Ascending aorta (tissue), 2 donors: ENCODE data around the gene TCF20. TPM values are rescaled to one million over a fixed set of nuclear protein-coding genes. Genes with fewer than 3 reads are reported as not detected.

Experiments
- DNase-seq, 2 donors: peaks; one replicate each; pipeline ENCODE4 v3.0.0-alpha.2; 2019; ENCODE audit warnings: low spot score in 2 of 2
- H3K27ac ChIP-seq, 2 donors: fragments of 200-600 bp; sonication (generic); one replicate each; pipeline ENCODE4 v1.5.1; 2016 to 2017; ENCODE audit warnings: mild to moderate bottlenecking in 1 of 2
- H3K27me3 ChIP-seq: fragments of 200-600 bp; sonication (generic); one replicate; pipeline ENCODE4 v1.5.1; 2017
- H3K36me3 ChIP-seq, 2 donors: fragments of 200-600 bp; sonication (generic); one replicate each; pipeline ENCODE4 v1.5.1; 2016
- H3K4me1 ChIP-seq, 2 donors: fragments of 200-600 bp; sonication (generic); one replicate each; pipeline ENCODE4 v1.5.1; 2016 to 2017; ENCODE audit warnings: mild to moderate bottlenecking in 1 of 2
- H3K4me3 ChIP-seq, 2 donors: fragments of 200-600 bp; sonication (generic); one replicate each; pipeline ENCODE4 v1.5.1; 2016 to 2017; ENCODE audit warnings: mild to moderate bottlenecking in 1 of 2
- H3K9me3 ChIP-seq, 2 donors: fragments of 200-600 bp; sonication (generic); one replicate each; pipeline ENCODE4 v1.5.1; 2016
- CTCF ChIP-seq, 3 experiments: fragments of 200-600 bp in 2 of 3; fragments of 450-650 bp in 1 of 3; sonication (generic) in 2 of 3; IDR thresholded peaks; one replicate each; pipeline ENCODE4 v1.5.1; 2016 to 2019; ENCODE audit warnings: antibody characterized with exemption in 3 of 3, mild to moderate bottlenecking in 1 of 3, moderate library complexity in 1 of 3
- intact Hi-C: fragments of 100-400 bp; cut with DNase I; formaldehyde crosslinking; loops from one replicate; pipeline ENCODE4 v1.15.1; 2023
- total RNA-seq: library from RNA; depleted of rRNA; stranded (reverse); fragments of >200 nt; gene quantifications from one replicate; pipeline ENCODE4 v1.1.0, GENCODE V29; 2016

The TCF20 gene
- total RNA-seq, 1 donor from 2014 or later, result 11.9 TPM

- Histone ChIP-seq H3K4me1 (no peaks in the 10 kb centered on the region), H3K9me3 (no peaks in the 10 kb centered on the region), H3K27ac (no peak overlapping the region), H3K27me3 (no peaks in the 10 kb centered on the region), H3K36me3 (no peaks in the 10 kb centered on the region), H3K4me3 (no peak overlapping the region)
- DNase-seq, result no peak
- intact Hi-C loops, result no loop called here
- no peak for TF ChIP-seq CTCF (IDR thresholded peaks at IDR 0.05)
Observed at GRCh38 chr22:42292732-42293520, 22.5 kb upstream of the TCF20 start.

- no peak for DNase-seq
Observed at GRCh38 chr22:42291287-42291686, 20.8 kb upstream of the TCF20 start.

GRCh38 chr22:42289671-42290541 lies 19.5 kb upstream of the TCF20 start:
- TF ChIP-seq CTCF (IDR thresholded peaks at IDR 0.05), result no peak
- H3K27ac ChIP-seq, result no peak overlapping the region

More at GRCh38 chr22:42291287-42291686, 20.8 kb upstream of the TCF20 start:
- Histone ChIP-seq H3K27me3 (no peaks in the 10 kb centered on the region), H3K27ac (no peak overlapping the region), H3K4me3 (no peak overlapping the region), H3K36me3 (no peaks in the 10 kb centered on the region), H3K9me3 (no peaks in the 10 kb centered on the region), H3K4me1 (no peaks in the 10 kb centered on the region)
- no peak for TF ChIP-seq CTCF (IDR thresholded peaks at IDR 0.05)
- intact Hi-C loops, result no loop called here

GRCh38 chr22:42288791-42289190 lies 18.3 kb upstream of the TCF20 start:
- no peak overlapping the region for H3K27ac ChIP-seq
- peaks cover 0 to 4% of the 10 kb centered on the region in 2 donors for H3K4me1 ChIP-seq
- TF ChIP-seq CTCF (IDR thresholded peaks at IDR 0.05), result no peak
- no peaks in the 10 kb centered on the region for H3K9me3 ChIP-seq
- no peak for DNase-seq
- no peaks in the 10 kb centered on the region for H3K36me3 ChIP-seq
- H3K27me3 ChIP-seq, result peaks cover 6% of the 10 kb centered on the region
- intact Hi-C loops, result no loop called here
- H3K4me3 ChIP-seq, result no peak overlapping the region

More at GRCh38 chr22:42289671-42290541, 19.5 kb upstream of the TCF20 start:
- H3K27me3 ChIP-seq, result no peaks in the 10 kb centered on the region
- no peak for DNase-seq
- intact Hi-C loops, result no loop called here
- H3K36me3 ChIP-seq, result no peaks in the 10 kb centered on the region
- no peaks in the 10 kb centered on the region for H3K4me1 ChIP-seq
- no peak overlapping the region for H3K4me3 ChIP-seq
- H3K9me3 ChIP-seq, result no peaks in the 10 kb centered on the region

GRCh38 chr22:42287174-42287890 lies 16.9 kb upstream of the TCF20 start:
- no peak for DNase-seq
- H3K36me3 ChIP-seq, result no peaks in the 10 kb centered on the region
- no peak overlapping the region for H3K27ac ChIP-seq
- TF ChIP-seq CTCF (IDR thresholded peaks at IDR 0.05), result no peak
- peaks cover 3 to 13% of the 10 kb centered on the region in 2 donors for H3K4me1 ChIP-seq
- H3K27me3 ChIP-seq, result peaks cover 6% of the 10 kb centered on the region
- no peaks in the 10 kb centered on the region for H3K9me3 ChIP-seq
- no peak overlapping the region for H3K4me3 ChIP-seq
- intact Hi-C loops, result no loop called here
